Measurements from ENCODE around the gene GDPD2. TPM values are rescaled to one million over a fixed set of nuclear protein-coding genes. Genes with fewer than 3 reads are reported as not detected.
A peak's percentile ranks its signal among the peaks of the same experiment; 100 is the strongest.

GDPD2 gene
- total and polyA plus RNA-seq, 2 of the 13 experiments (the other 11 are each of a cell fraction or from before 2014, with no cell fraction given): 0.04 to 0.08 TPM

DNA sequence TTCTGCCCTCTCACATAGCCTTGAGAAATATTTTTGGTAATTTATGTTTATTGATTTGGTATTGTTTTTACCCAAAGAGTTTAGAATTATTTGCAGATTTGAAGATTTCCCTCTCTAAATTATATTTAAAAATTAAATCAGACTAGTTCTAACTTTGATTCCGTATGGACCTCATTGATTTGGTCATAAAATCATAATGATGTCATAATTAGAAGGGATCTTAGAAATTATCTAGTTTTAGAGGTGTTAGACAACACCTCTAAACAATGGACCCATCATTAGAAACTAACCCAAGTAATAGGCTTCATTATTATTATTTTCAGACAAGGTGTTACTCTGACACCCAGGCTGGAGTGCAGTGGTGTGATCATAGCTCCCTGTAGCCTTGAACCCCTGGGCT lies 45.6 kb downstream of the GDPD2 start:
- in situ Hi-C loops (cut with HindIII; ENCODE audit: extremely low pct_ligation_motif_present, low pct_unique_long_range_greater_than_20kb) (no loop called here), intact Hi-C loops (cut with micrococcal nuclease; ENCODE audit: unreplicated experiment) (no loop called here)
- Histone ChIP-seq H3K4me3 (replicated peaks in 1 of 3; ENCODE audit: insufficient read depth in 1 of 3, low read depth in 2 of 3, low read length in 3 of 3) (no peak overlapping the region), H3K9ac (ENCODE audit: insufficient read depth, low read depth, low read length) (no peak overlapping the region), H3K27ac (ENCODE audit: extremely low read length, insufficient read depth, low read length) (no peak overlapping the region), H3K4me2 (ENCODE audit: low read depth, low read length) (no peak overlapping the region), H3K36me3 (replicated peaks in 1 of 2; ENCODE audit: control insufficient read depth in 1 of 2, insufficient read depth in 2 of 2, low read length in 2 of 2) (no peaks in the 10 kb centered on the region), H3K4me1 (ENCODE audit: insufficient read depth, low read length) (no peaks in the 10 kb centered on the region), H3K9me3 (ENCODE audit: low read length) (no peaks in the 10 kb centered on the region), H4K20me1 (ENCODE audit: insufficient read depth, low read length) (no peaks in the 10 kb centered on the region), H2AFZ (ENCODE audit: low read length) (no peak overlapping the region), H3K27me3 (ENCODE audit: control insufficient read depth in 1 of 2, insufficient read depth in 2 of 2, low read length in 2 of 2) (no peaks in the 10 kb centered on the region), H3K79me2 (ENCODE audit: insufficient read depth, low read length) (no peaks in the 10 kb centered on the region)
- WGBS (ENCODE audit: low lambda C conversion rate): 100% methylated on average over 1 of the region's 1 CpG
- ChIA-PET CTCF (ENCODE audit: low intra/inter-chr PET ratio, low total read pairs) (no interaction called here), POLR2A (no interaction called here)
- DNase-seq (ENCODE audit: low spot score): no peak
- no peak for ATAC-seq
- BruUV-seq (replicated peaks): no TSS peak
- no peak for FAIRE-seq
- TF ChIP-seq MAFK (conservative IDR thresholded peaks at IDR 0.05 in 1 of 2, IDR thresholded peaks at IDR 0.05 in 1 of 2; ENCODE audit: low read length in 2 of 2) (no peak), ATF7 (IDR thresholded peaks at IDR 0.05) (peak; percentile 73), ATF7 (CRISPR knock-in tag; IDR thresholded peaks at IDR 0.05) (no peak)

DNA sequence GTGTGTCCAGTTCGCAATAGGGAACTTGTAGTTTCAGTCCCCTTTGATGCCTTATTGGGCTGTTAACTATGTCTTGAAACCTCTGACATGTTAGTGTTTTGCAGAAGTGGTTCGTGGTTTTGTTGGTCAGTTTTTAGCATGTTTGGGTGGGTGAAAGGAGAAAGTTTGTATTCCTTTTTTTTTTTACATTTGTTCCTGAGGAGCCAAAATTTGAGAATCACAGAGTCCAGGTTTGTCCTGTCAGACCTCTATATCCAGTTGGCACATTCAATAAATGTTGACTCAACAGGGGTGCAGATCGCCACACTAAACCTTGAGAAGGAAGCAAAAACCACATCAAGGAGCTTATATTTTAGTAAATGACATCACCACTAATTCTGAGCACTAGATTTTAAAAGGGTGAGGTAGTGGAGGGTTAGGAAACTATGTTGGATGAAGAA lies 47.8 kb downstream of the GDPD2 start:
- in situ Hi-C loops (cut with HindIII; ENCODE audit: extremely low pct_ligation_motif_present, low pct_unique_long_range_greater_than_20kb): no loop called here
- FAIRE-seq: no peak
- ATAC-seq: no peak

More for the DNA sequence above, 47.8 kb downstream of the GDPD2 start:
- Histone ChIP-seq H2AFZ (ENCODE audit: low read length) (no peak overlapping the region), H3K9me3 (ENCODE audit: low read length) (no peaks in the 10 kb centered on the region), H3K4me1 (ENCODE audit: insufficient read depth, low read length) (no peaks in the 10 kb centered on the region), H3K27ac (ENCODE audit: extremely low read length, insufficient read depth, low read length) (no peak overlapping the region), H3K36me3 (replicated peaks in 1 of 2; ENCODE audit: control insufficient read depth in 1 of 2, insufficient read depth in 2 of 2, low read length in 2 of 2) (no peaks in the 10 kb centered on the region), H3K4me2 (ENCODE audit: low read depth, low read length) (no peak overlapping the region), H3K79me2 (ENCODE audit: insufficient read depth, low read length) (no peaks in the 10 kb centered on the region), H3K9ac (ENCODE audit: insufficient read depth, low read depth, low read length) (no peak overlapping the region), H3K4me3 (replicated peaks in 1 of 3; ENCODE audit: insufficient read depth in 1 of 3, low read depth in 2 of 3, low read length in 3 of 3) (no peak overlapping the region), H3K27me3 (ENCODE audit: control insufficient read depth in 1 of 2, insufficient read depth in 2 of 2, low read length in 2 of 2) (no peaks in the 10 kb centered on the region), H4K20me1 (ENCODE audit: insufficient read depth, low read length) (no peaks in the 10 kb centered on the region)
- 100% methylated on average over 3 of the region's 3 CpGs for WGBS (ENCODE audit: low lambda C conversion rate)
- CTCF ChIA-PET (ENCODE audit: low intra/inter-chr PET ratio, low total read pairs): no interaction called here
- no peak for DNase-seq (ENCODE audit: low spot score)
- no TSS peak for BruUV-seq (replicated peaks)
- intact Hi-C loops (cut with micrococcal nuclease; ENCODE audit: unreplicated experiment): no loop called here
- TF ChIP-seq ZNF446 (CRISPR knock-in tag; IDR thresholded peaks at IDR 0.05) (no peak), ZNF546 (CRISPR knock-in tag; conservative IDR thresholded peaks at IDR 0.05) (no peak), ZKSCAN5 (CRISPR knock-in tag; IDR thresholded peaks at IDR 0.05) (no peak), SOX5 (CRISPR knock-in tag; IDR thresholded peaks at IDR 0.05; ENCODE audit: borderline replicate concordance) (no peak), HNF1A (IDR thresholded peaks at IDR 0.05; ENCODE audit: low read depth) (no peak), HNF1A (CRISPR knock-in tag; IDR thresholded peaks at IDR 0.05; ENCODE audit: borderline replicate concordance) (no peak), CSRNP1 (CRISPR knock-in tag; IDR thresholded peaks at IDR 0.05) (no peak), BCL6 (CRISPR knock-in tag; IDR thresholded peaks at IDR 0.05) (no peak), CENPT (CRISPR knock-in tag; IDR thresholded peaks at IDR 0.05; ENCODE audit: low read depth) (no peak), ZNF383 (CRISPR knock-in tag; IDR thresholded peaks at IDR 0.05; ENCODE audit: borderline replicate concordance) (no peak)
- POLR2A ChIA-PET: no interaction called here

All from HepG2 (cell line).